ENCODE measurements around the gene HIF1AN. TPM values are rescaled to one million over a fixed set of nuclear protein-coding genes. Genes with fewer than 3 reads are reported as not detected.

The HIF1AN gene
- total RNA-seq, 1 experiment from 2014 or later: 58.7 TPM

- H3K27me3 ChIP-seq (ENCODE audit: insufficient read depth, low read length): peaks cover 4% of the 10 kb centered on the region; the same call in 1 of the 2 replicates
- TF ChIP-seq, protein P1, sequence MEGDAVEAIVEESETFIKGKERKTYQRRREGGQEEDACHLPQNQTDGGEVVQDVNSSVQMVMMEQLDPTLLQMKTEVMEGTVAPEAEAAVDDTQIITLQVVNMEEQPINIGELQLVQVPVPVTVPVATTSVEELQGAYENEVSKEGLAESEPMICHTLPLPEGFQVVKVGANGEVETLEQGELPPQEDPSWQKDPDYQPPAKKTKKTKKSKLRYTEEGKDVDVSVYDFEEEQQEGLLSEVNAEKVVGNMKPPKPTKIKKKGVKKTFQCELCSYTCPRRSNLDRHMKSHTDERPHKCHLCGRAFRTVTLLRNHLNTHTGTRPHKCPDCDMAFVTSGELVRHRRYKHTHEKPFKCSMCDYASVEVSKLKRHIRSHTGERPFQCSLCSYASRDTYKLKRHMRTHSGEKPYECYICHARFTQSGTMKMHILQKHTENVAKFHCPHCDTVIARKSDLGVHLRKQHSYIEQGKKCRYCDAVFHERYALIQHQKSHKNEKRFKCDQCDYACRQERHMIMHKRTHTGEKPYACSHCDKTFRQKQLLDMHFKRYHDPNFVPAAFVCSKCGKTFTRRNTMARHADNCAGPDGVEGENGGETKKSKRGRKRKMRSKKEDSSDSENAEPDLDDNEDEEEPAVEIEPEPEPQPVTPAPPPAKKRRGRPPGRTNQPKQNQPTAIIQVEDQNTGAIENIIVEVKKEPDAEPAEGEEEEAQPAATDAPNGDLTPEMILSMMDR (conservative IDR thresholded peaks at IDR 0.05): peak; percentile 76
- H3K9ac ChIP-seq (ENCODE audit: extremely low read depth, insufficient read length, low read length): no peak overlapping the region
- no peaks in the 10 kb centered on the region for H3K79me1 ChIP-seq (ENCODE audit: insufficient read depth, low read depth, low read length, poor library complexity, severe bottlenecking)
- Mint-ChIP-seq H3K9me3 (no peaks in the 10 kb centered on the region), H3K27ac (no peak overlapping the region), H3K4me1 (peaks cover 9 to 13% of the 10 kb centered on the region in 2 experiments), H3K4me3 (peak overlapping the region; percentile 73 to 93), H3K27me3 (ENCODE audit: low read depth) (peaks cover 44% of the 10 kb centered on the region), H3K36me3 (ENCODE audit: insufficient read depth in 1 of 3, low read depth in 3 of 3) (peaks cover 0 to 7% (median 5%) of the 10 kb centered on the region in 3 experiments; a peak in 4 of 7 replicates)
- no peak overlapping the region for H2AK5ac ChIP-seq (ENCODE audit: insufficient read length, low read length)
- peaks cover 10% of the 10 kb centered on the region for H3K23me2 ChIP-seq (ENCODE audit: insufficient read length, low read depth, low read length, poor library complexity, severe bottlenecking)
- no peak overlapping the region for H4K5ac ChIP-seq (ENCODE audit: insufficient read length, low read depth, low read length)
- no peaks in the 10 kb centered on the region for H3K4me1 ChIP-seq (ENCODE audit: insufficient read depth, low read length)
- no peak overlapping the region for H3K27ac ChIP-seq (ENCODE audit: insufficient read length, low read depth, low read length)
- no peak overlapping the region for H4K91ac ChIP-seq (ENCODE audit: insufficient read length, low read depth, low read length)
- H2BK12ac ChIP-seq (ENCODE audit: insufficient read length, low read depth, low read length): no peak overlapping the region
- peak; percentile 56 for DNase-seq
- no peak overlapping the region for H3T11ph ChIP-seq (ENCODE audit: low read length)
- peak overlapping the region; percentile 47 for H3K4me2 ChIP-seq (ENCODE audit: insufficient read depth, insufficient read length, low read length)
- H3K23ac ChIP-seq (ENCODE audit: insufficient read length, low read depth, low read length): no peak overlapping the region
- H2BK20ac ChIP-seq (ENCODE audit: low read depth, low read length, poor library complexity, severe bottlenecking): no peak overlapping the region
- no CpG with 5 or more reads among the region's 7 CpGs for WGBS (ENCODE audit: extremely low coverage, insufficient read length, low lambda C conversion rate)
- no peaks in the 10 kb centered on the region for H3K9me3 ChIP-seq (ENCODE audit: control insufficient read depth, low read depth, low read length)
- H2AFZ ChIP-seq (ENCODE audit: low read length): no peak overlapping the region
- H2BK15ac ChIP-seq (ENCODE audit: low read depth, low read length): no peak overlapping the region
- no peaks in the 10 kb centered on the region for H4K20me1 ChIP-seq (ENCODE audit: control insufficient read depth, insufficient read depth, insufficient read length)
- no peak overlapping the region for H3K18ac ChIP-seq (ENCODE audit: insufficient read length, low read depth, low read length)
- H3K14ac ChIP-seq (ENCODE audit: insufficient read depth, low read length): no peak overlapping the region
- no peak overlapping the region for H4K8ac ChIP-seq (replicated peaks; ENCODE audit: insufficient read length, low read depth, low read length)
- H3K79me2 ChIP-seq (ENCODE audit: insufficient read depth, low read length): no peaks in the 10 kb centered on the region
- H2BK120ac ChIP-seq (ENCODE audit: low read depth, low read length, poor library complexity, severe bottlenecking): no peak overlapping the region
- H3K4ac ChIP-seq (ENCODE audit: low read depth, low read length): no peak overlapping the region
- no peak overlapping the region for H2BK5ac ChIP-seq (ENCODE audit: insufficient read length, low read length)
- no peak overlapping the region for H3K56ac ChIP-seq (ENCODE audit: insufficient read length, low read depth, low read length)
Measured at GRCh38 chr10:100518761-100519241, 16.9 kb upstream of the HIF1AN start.

Measured in H9 (cell line).